K562 (cell line): ENCODE data around the gene NIPAL3. TPM values are rescaled to one million over a fixed set of nuclear protein-coding genes. Genes with fewer than 3 reads are reported as not detected.
A peak's percentile ranks its signal among the peaks of the same experiment; 100 is the strongest.

ENCODE experiments used
- ADNP ChIP-seq: fragments of 200-800 bp; sonication (Bioruptor generic); IDR thresholded peaks from 2 replicates; pipeline ENCODE4 v1.6.1; 2016; ENCODE audit warnings: missing genetic modification characterization, missing compliant biosample characterization
- ATF1 ChIP-seq, 2 experiments: fragments of 450-650 bp in 1 of 2; IDR thresholded peaks; 2 replicates each; pipeline ENCODE4 v1.6.1; 2016; ENCODE audit warnings: missing compliant biosample characterization in 1 of 2, missing genetic modification characterization in 1 of 2
- CCNT2 ChIP-seq: IDR thresholded peaks from 2 replicates; pipeline ENCODE4 v1.6.1; 2011; ENCODE audit warnings: borderline replicate concordance, low read depth, mild to moderate bottlenecking, moderate library complexity, mixed read lengths, low read length; ENCODE audit not compliant: insufficient read length; ENCODE audit errors: extremely low read depth
- DIDO1 ChIP-seq: fragments of 450-650 bp; IDR thresholded peaks from 2 replicates; pipeline ENCODE4 v1.6.1; 2016; ENCODE audit warnings: low read depth, missing biosample characterization, missing genetic modification characterization
- DMBX1 ChIP-seq: fragments of 250-450 bp; sonication (Bioruptor Pico); IDR thresholded peaks from 2 replicates; pipeline ENCODE4 v1.8.0; 2022; ENCODE audit warnings: inconsistent platforms, mild to moderate bottlenecking, moderate library complexity, borderline replicate concordance
- HNRNPUL1 ChIP-seq: fragments of 200-400 bp; formaldehyde crosslinking; IDR thresholded peaks from 2 replicates; pipeline ENCODE4 v1.6.1; 2017; ENCODE audit warnings: low read length
- MAZ ChIP-seq, 2 experiments: fragments of 450-650 bp in 1 of 2; sonication (generic) in 1 of 2; formaldehyde crosslinking; IDR thresholded peaks in 1 of 2; conservative IDR thresholded peaks in 1 of 2; 2 replicates each; pipeline versions ENCODE4 v1.4.0 to v1.5.0; 2020; ENCODE audit warnings: mild to moderate bottlenecking in 1 of 2, missing genetic modification reagents in 1 of 2
- NELFE ChIP-seq: IDR thresholded peaks from 2 replicates; pipeline ENCODE4 v1.6.1; 2011; ENCODE audit warnings: mild to moderate bottlenecking; ENCODE audit not compliant: insufficient read depth, insufficient read length
- POLR2AphosphoS2 ChIP-seq: IDR thresholded peaks from 2 replicates; pipeline ENCODE4 v1.6.1; 2012; ENCODE audit warnings: low read length, improper control_type of control experiment
- REST ChIP-seq, 2 experiments: fragments of 450-650 bp; formaldehyde crosslinking in 1 of 2; IDR thresholded peaks; 2 replicates each; pipeline versions ENCODE4 v1.4.0 to v1.6.1; 2014 to 2020; ENCODE audit warnings: mild to moderate bottlenecking in 2 of 2, borderline replicate concordance in 1 of 2, low read depth in 1 of 2
- STAT6 ChIP-seq: sonication (generic); formaldehyde crosslinking; IDR thresholded peaks from 2 replicates; pipeline ENCODE4 v1.8.1; 2023; ENCODE audit warnings: mild to moderate bottlenecking, missing genetic modification reagents
- ZBTB9 ChIP-seq: fragments of 450-650 bp; formaldehyde crosslinking; IDR thresholded peaks from 2 replicates; pipeline ENCODE4 v1.4.0; 2020; ENCODE audit warnings: mild to moderate bottlenecking, moderate library complexity
- ZC3H8 ChIP-seq: fragments of 450-650 bp; IDR thresholded peaks from 2 replicates; pipeline ENCODE4 v1.6.1; 2017
- ZNF561 ChIP-seq: fragments of 450-650 bp; formaldehyde crosslinking; conservative IDR thresholded peaks from 2 replicates; pipeline ENCODE4 v1.4.0; 2020; ENCODE audit warnings: mild to moderate bottlenecking, moderate library complexity
- ZNF764 ChIP-seq: fragments of 250-450 bp; sonication (Bioruptor Pico); IDR thresholded peaks from 2 replicates; pipeline ENCODE4 v1.4.0; 2020; ENCODE audit warnings: low read depth, mild to moderate bottlenecking, moderate library complexity
- polyA plus RNA-seq, 8 experiments: library from polyadenylated mRNA; depleted of rRNA in 4 of 8; stranded (reverse) in 5 of 8; unstranded in 3 of 8; fragments of >200 nt; fragmentation: Nextera tagmentation in 2 of 8; fragmentation: Illumina TruSeq in 1 of 8; extraction: Ambion mirVana in 2 of 8; extraction: Trizol in 1 of 8; gene quantifications; 2 replicates each; pipeline versions ENCODE4 v1.2.1 to v1.2.3, GENCODE V29; 2011 to 2014; ENCODE audit warnings: inconsistent platforms in 1 of 8, missing spikeins in 1 of 8
- total RNA-seq, 7 experiments: library from RNA; depleted of rRNA in 6 of 7; stranded (reverse); fragments of >200 nt in 6 of 7; fragmentation: Illumina TruSeq in 2 of 7; extraction: Trizol in 2 of 7; gene quantifications; 2 replicates each; pipeline versions ENCODE4 v1.2.1 to v1.2.3, GENCODE V29; 2011 to 2021; ENCODE audit warnings: low replicate concordance in 1 of 7

NIPAL3 gene
- total and polyA plus RNA-seq, 9 of the 15 experiments (the other 6 are each of a cell fraction or from before 2014, with no cell fraction given): 10.5 to 26.3 (median 16.0) TPM

GRCh38 chr1:24418898-24419628 lies 3.5 kb downstream of the NIPAL3 start (continued):
- TF ChIP-seq REST (IDR thresholded peaks at IDR 0.05; ENCODE audit: borderline replicate concordance): no peak
- TF ChIP-seq REST (CRISPR knock-in tag; IDR thresholded peaks at IDR 0.05; ENCODE audit: low read depth): 0 out of 2 replicates have a peak, but pooled peaks have one; percentile 23
- no peak for TF ChIP-seq ZBTB9 (CRISPR knock-in tag)
- TF ChIP-seq HNRNPUL1: no peak
- no peak for TF ChIP-seq ATF1 (CRISPR knock-in tag; IDR thresholded peaks at IDR 0.05)
- TF ChIP-seq ATF1 (tag; IDR thresholded peaks at IDR 0.05): peak; percentile 55; the same call in 1 of the 2 replicates
- TF ChIP-seq NELFE: no peak
- no peak for TF ChIP-seq DMBX1
- TF ChIP-seq ZC3H8: no peak
- no peak for TF ChIP-seq DIDO1 (tag)
- TF ChIP-seq ZNF764: no peak
- peak; percentile 40 for TF ChIP-seq CCNT2
- TF ChIP-seq STAT6 (CRISPR knock-in tag): 0 out of 2 replicates have a peak, but pooled peaks have one; percentile 49
- no peak for TF ChIP-seq MAZ (CRISPR knock-in tag; conservative IDR thresholded peaks at IDR 0.05 in 1 of 2, IDR thresholded peaks at IDR 0.05 in 1 of 2)
- TF ChIP-seq POLR2AphosphoS2: no peak
- TF ChIP-seq ADNP (tag): no peak
- TF ChIP-seq ZNF561 (CRISPR knock-in tag): no peak
